GM21423 (cell line): ENCODE results near the gene PBX3.

Source experiments
- ATAC-seq: cut with Tn5 transposase; IDR thresholded peaks from one replicate; pipeline ENCODE4 v1.9.1; 2021; ENCODE audit warnings: mild to moderate bottlenecking, moderate library complexity; ENCODE audit not compliant: unreplicated experiment

Gene PBX3

DNA sequence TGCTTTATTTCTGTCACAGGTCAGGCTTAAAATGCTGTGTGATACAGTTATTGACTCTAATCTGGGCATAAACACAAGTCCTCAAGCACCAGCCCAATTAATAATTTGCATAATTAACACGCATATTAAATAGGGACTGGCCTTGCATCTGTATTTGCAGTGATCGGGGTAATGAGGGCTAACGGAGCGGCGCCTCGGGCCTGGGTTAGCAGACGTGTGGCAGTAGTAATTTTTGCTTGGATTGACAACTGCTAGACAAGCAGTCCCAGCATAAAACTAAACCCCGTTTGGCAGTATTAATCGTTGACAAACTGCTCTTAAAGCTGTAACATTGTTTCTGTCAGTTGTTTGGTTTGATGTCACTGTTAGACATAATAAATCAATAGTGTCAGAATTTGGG lies 109.2 kb downstream of the PBX3 start:
- ATAC-seq = no peak

DNA sequence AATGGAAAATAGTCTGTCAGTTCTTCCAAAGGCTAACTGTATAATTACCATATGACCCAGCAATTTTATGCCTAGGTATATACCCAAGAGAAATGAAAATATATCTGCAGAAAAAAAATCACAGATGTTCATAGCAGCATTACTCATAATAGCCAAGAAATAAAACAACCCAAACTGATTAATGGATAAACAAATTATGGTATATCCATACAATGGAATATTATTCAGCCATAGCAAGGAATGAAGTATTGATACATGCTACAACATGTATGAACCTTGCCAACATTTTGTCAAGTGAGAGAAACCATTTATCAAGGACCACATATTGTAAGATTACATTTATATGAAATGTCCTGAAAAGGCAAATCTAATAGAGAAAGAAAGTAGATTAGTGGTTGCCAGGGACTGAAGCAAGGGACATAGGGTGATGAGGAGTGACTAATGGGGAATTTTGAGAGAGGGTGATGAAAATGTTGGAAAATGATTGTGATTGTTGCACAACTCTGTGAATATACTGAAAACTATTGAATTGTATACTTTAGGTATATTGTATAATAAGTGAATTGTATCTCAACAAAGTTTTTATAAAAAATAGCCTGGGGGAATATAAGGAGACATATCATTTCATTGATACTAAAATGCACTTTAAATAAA lies 114.4 kb downstream of the PBX3 start:
- no peak for ATAC-seq

DNA sequence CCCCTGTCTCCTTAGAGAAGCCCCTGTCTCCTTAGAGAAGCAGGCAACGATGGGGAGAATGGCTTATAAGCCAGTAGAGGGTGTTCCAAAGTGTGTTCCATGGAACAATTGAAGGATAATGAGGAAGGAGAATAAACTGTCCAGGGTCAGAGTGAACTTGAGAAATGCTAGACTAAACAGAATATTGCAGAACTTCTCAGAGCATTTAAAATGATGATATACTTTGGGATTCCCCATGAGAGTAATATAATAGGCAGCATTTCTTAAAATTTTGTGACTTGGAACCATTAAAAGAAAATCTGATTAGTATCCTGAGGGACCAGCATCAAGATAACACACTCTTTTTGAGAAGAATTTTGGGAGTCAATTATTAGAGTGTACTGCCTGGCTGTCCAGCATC lies 116.8 kb downstream of the PBX3 start:
- no peak for ATAC-seq

DNA sequence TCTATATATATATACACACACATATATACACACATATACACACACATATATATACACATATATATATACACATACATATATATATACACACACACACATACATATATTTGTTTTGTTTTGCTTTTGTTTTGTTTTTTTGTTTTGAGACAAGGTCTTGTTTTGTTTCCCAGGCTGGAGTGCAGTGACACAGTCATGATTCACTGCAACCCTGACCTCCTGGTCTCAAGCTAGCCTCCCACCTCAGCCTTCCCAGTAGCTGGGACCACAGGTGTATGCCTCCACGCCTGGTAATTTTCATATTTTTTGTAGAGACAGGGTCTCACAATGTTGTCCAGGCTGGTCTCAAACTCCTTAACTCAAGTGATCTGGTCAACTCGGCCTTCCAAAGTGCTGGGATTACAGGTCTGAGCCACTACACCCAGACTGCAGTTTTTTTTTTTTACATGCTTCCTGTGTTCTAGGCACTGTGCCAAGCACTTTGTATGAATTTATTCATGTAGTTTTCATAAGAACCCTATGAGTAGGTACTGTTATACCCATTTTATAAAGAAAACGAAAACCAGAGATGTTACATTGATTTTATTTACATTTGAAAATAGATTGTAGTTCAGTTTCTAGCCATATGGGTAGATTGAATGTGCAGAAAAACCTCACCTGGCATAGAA lies 120.7 kb downstream of the PBX3 start:
- no peak for ATAC-seq

DNA sequence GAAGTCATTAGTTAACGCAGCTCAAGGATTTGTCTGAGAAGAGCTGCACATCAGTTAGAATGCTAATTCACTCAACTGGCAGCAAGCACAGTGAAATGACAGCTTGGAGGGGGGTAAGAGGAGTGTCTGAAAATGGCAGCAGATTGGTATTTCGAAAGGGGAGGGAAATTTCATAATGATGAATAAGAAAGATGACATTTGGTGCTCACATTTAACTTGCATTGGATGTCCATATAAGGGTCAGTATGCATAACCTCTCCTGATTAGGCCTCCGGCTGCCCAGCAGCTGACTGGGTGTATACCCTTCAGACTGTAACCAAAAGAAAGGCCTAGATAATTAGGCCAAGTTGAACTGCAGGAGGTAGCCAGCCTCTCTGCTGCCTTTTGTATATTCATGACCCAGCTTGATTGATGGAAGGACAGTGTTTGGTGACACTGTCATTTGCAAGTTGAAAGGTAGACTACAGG lies 131.0 kb downstream of the PBX3 start:
- ATAC-seq = no peak

DNA sequence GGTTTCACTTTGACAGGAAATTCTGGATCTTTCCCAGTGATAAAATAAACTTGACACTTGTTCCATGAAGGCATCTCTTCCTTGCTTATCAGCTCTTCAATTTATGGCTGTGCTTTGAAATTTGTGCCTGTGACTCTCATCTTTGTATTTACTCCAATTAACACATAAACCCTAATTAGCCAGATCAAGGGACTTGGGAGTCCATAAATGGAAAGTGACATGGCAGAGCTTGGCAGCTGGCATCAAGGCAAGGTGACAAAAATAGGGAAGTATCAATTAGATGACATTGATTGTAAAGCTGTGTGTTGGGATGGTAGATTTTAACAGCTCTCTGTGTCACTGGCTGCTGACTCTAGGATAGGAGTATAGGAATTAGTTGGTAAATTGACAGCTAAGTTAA lies 133.9 kb downstream of the PBX3 start:
- no peak for ATAC-seq

DNA sequence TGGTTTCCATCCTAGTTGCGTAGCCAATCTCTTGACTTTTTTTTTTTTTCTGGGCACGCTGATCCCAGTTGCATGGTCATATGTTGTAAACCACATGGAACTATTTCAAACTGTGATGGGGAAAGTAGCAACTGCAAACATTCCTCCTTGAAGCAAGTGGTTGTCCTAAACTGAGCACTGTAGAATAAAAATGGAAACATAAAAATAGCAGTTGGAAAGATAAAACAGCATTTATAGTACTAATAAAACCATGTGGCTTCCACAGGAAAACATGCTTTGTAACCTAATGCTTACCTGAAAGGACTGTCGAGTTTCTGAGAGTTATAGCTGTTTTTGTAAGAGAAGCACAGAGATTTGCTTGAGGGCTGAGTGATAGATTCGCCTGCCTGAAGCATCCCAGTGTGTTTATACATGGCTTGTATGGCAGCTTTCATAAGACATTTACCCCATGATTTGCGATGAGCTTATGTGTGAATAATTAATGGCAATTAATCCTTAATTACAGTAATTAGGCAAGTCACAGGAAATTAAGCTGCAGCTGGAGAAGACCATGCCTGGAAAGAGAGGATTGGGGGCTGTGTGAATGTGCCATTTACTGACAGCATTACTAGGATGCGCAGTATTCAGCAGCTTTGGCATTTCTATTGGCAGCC lies 136.5 kb downstream of the PBX3 start:
- no peak for ATAC-seq

DNA sequence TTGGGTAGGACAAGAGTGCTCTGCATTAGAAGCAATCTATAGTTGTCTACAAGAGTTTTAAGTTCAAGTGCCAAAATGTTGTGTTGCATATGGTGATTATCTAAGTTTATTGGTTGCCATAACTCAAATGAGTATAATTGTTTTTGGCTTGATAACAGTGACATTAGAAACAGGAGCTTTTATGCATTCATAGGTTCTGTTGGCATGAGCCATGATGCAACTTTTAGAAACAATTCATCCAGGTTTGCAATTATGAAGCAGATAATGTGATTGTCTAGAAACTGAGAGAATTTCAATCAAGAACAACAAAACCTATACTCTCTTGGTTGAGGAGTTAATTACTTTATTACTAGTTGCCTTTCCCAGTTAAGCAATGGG lies 137.0 kb downstream of the PBX3 start:
- no peak for ATAC-seq

DNA sequence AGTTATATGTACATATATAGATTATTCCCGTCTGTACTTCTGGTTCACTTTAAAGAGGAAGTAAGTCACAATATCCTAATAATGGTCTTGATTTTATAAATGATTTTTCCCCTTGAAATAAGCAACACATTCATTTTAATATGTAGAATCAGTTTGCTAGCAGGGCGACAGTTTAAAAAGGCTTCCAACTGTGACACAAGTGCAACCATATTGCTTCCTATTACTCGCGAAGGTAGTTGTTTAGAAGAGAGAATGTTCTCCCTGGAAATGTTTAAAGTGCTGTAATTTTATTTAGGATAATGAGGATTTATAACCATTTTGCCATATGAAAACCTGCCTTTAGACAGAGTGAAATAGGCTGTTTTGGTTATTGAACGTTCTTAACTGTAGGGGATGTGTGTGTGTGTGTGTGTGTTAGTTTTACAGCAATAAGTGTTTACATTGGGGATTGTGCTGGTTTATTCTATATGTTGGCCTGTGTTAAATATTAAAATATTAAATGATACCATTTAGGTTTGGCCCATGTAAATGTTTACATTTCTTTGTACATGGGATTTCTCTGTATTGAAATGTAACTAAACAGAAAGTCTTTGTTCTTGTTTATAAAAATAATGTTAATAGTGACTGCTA lies 138.3 kb downstream of the PBX3 start:
- ATAC-seq = no peak

DNA sequence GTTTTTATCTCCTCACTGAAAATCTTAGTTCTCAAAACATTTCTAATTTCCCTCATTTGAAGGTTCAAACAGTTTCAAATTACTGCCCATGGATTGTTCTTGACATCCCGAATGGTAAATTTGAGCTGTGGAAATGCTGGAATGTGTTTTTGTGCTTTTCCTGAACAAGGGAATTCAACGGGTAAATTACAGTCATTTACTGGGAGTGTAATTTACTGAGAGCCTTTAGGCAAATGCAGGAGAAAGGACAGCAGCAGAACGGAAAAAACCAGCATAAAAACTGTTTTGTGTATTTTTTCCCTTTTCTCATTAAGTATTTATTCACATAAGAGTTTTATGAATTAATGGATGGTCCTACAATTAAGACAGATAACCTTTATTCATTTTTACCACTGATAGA lies 139.2 kb downstream of the PBX3 start:
- no peak for ATAC-seq

DNA sequence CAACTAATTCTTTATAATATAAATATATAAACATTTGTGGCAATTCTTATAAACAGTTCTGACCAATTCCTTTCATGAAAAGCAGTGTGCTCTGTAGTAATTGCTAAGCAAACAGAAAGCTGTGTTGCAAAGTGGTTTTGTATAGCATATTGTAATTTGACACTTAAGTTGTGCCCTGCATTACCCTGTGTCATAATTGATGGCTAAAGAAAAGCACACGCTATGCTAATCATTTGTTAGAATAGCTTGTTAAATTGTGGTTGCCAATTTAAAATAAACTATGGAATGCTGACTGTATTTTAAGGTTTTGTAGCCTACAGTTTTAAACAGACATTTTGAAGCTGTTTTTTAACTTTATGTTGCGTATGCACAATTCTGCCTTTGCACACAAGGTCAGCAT lies 140.0 kb downstream of the PBX3 start:
- no peak for ATAC-seq

DNA sequence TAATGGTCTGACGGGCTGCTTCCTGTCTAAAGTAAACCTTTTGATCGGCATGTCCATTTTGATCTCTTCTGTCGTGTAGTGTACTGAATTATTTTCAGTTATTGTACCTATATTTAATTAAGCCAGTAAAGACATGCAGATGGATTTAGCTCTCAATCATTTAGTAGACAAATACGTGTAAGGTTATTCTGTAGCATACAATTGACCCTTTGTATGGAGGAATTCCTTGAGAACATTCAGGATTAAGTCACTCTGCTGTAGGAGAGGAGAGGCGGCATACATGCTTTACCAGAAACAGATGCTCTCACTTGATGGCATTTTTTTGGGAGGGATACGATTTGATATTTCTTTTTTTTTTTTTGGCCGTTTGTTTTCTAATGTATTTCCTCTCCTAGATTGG lies 141.0 kb downstream of the PBX3 start:
- no peak for ATAC-seq

DNA sequence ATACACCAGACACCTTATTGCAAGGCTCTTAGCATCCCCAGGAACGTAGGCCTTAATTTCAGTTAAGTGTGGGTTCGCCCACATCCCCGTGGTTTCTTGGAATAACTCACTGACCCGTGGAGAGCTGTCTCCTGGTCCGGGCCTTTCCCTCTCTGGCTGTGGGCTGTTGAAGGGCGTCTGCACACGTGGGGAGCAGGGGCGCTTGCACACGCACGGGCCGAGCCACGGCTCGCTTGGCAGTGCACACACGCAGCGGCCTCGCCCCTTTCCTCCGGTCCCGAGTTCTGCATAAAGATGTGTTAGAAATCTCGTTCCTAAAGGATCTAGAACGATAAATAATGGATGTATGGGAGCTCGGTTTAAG lies 141.9 kb downstream of the PBX3 start:
- ATAC-seq = no peak

DNA sequence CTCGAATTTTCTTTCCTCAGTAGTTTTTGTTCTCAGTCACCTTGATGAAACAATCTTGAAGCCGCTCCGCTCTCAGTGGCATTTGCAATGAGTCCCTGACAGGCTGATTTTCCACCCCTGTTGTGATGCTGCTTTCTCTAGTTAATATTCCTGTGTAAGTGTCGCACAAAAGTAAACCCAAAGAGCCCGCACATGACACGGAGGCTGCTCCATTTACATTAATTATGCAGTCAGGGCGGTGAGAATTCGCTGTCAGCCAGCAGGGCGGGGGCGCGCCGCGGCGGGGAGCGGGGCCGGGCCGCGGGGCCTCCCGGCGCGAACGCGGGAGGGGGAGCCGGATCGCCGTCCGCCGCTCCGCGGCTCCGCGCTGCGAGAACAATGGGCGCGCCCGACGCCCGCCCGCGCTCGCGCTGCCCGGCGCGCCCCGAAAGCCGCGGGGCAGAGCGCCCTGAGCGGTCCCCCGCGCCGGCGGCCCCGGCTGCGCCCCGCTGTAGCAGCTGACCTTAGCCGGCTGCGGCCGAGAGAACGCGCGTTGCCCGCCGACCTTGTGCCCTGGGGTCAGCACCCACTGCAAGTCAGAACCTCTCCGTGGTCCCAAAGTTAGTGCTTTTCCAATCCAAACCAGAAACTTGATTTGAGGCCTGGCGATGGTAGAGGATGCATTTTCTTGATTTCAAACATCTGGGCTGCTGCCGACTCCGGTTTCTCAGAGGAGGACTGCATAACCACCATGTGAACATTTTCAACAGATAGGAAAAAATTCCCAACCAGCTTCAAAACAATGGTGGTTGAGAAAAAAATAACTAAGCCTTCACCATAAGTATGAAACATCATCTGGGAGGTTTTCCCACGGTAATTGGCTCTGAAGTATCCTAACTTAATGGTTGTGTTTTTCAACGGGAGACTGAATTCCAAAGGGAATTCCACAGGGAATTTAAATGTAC lies 142.6 kb downstream of the PBX3 start:
- no peak for ATAC-seq

DNA sequence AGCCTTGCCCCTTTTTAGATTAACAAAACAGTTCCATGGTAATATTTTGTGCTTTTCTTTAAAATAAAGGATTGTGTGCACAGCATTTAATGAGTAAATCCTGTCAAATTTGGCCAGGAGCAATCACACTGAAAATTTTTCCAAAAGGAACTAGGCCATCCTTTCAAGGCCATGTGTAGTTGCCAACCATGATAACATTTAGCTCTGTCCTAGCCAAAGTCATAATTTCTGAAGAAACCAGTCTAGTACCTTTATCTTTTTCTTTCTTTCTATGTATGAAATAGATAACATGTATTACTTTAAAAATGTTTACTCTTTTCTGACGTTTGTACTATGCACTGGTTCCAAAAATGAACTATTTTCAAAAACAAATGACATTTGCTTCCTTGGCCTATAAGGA lies 143.7 kb downstream of the PBX3 start:
- ATAC-seq = no peak

DNA sequence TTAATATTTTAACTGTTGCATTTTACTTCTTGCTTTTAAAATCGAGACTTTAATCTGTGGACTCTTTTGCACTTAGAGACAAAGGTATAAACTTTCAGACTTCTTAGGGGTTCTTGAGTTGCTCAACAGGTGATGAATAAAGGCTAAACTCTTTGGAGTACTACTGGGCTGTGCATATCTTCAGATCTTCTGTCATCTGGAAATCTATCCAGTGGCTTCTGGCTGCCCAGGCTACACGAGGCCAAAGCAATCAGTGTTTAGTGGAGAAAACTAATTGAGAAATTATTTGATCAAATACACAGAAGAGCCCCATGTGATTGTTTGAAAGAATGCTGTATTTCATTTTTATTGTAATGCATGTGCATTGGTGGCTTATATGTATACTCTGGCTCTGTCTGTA lies 146.1 kb downstream of the PBX3 start:
- ATAC-seq = no peak

DNA sequence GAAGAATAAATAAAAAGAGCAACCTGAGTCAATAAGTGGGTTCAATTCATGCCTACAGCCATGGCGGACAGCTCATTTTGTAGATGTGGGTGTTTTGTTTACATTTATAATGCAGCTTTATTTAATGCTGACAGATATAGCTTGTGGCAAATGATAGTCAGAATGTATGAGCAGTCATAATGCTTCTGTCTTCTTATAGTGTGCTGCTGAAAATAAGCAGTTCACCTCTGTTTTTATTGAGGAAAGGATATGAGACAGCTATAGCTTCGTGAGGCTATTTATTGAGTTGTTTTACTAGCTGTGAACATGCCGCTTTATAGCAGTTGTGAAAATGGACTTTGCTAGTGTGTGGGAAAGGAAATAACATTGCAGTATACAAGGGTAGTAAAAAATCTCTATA lies 147.4 kb downstream of the PBX3 start:
- no peak for ATAC-seq

DNA sequence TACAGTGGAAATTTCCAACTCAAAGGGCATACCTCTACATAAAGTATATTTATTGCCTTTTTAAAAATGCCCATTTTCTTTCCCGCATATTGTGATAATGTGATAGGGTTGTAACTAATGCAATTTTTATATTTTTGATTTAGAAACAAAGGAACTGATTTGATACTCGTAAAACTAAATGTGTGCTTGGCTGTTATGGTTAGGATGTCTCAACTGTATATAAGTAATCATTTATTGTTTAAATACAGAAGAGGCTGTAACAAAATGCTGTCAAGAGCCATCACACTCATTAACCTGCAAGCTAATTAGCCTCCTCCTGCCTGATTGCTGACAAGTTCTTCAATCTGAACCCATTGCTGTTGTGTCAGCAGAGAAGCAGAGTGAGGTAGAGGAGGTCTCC lies 149.2 kb downstream of the PBX3 start:
- no peak for ATAC-seq

DNA sequence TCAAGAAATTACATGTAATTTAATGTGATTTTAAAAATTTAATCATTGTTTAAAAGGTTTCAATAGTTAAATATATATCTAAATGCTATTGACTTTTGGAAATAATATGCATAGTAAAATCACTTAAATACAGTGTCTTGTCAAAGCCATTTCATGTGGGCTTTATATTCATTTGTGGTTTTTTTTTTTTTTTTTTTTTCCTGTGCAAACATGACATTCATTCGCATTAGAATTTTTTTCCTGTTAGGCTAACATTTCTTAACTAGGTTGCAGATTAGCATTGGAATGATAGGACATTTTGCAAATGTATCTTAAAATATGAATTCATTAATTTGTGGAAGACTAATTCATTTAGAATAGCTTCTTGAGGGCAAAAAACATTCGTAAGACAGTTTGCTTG lies 149.8 kb downstream of the PBX3 start:
- ATAC-seq = no peak

DNA sequence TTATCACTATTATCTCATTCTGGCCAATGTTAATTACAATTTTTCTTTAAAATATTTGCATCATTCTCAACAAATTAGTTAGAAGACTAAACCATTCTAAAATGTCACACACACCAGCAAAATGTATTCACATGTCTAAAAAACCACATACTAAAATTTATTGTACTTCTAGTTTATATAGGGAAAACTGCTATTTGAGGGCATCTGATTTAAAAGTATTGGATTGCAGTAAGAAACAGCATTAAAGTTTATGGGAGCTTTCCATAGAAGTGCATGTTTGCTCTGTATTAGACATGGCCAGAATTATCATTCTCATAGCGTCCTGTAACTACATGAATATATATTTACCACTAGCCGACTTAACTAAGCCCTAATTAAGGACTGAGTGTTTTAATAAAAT lies 150.3 kb downstream of the PBX3 start:
- no peak for ATAC-seq

DNA sequence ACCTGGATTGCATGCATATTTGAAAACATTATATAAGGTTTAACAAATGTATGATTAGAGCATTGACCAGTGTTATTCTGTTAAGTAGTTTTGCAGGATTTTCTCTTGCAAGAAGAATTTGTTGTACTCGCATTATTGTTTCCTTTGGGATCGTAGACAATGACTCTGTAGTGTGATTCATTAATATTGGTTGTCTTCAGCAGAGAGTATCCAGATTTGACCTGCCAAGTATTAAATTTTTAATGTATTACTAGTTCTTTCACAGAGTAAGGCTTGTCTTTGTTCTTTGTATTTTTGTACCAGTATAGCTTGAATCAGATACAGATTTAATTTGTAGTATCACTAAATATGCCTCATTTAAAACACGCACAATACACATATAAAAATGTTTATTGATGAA lies 155.0 kb downstream of the PBX3 start:
- no peak for ATAC-seq
